ENCODE data around the gene ATG4C.
"Not testable (repeated sequence)": the region's sequence is repeated elsewhere in the genome, so short reads cannot be mapped to it uniquely, and the experiment has no call there.

The ATG4C gene

GRCh38 chr1:62778208-62778607 is 5.7 kb upstream of the ATG4C start:
- no peak for DNase-seq

GRCh38 chr1:62781841-62782543 is 1.9 kb upstream of the ATG4C start:
- DNase-seq = no peak

DNA sequence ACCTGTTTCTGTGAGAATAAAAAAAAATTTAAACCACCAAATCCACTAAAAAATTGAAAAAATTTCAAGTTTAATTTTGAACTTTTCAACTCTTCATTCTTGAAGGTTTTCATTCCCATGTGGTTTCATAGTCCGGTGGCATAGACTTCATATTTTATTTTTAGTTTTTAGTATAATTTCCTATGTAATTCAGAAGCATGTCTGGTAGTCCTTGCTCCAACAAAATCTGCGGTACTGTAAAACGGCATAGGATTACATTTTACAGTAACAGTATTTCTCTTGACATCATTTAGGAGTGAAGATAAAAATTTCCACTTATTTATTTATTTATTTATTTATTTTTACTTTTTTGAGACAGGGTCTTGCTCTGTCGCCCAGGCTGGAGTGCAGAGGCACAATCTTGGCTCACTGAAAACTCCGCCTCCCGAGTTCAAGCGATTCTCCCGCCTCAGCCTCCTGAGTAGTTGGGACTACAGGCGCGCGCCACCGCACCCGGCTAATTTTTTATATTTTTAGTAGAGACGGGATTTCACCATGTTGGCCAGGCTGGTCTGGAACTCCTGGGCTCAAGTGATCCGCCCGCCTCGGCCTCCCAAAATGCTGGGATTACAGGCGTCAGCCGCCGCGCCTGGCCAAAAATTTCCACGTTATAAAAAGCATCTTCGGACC is 1.3 kb upstream of the ATG4C start:
- DNase-seq = not testable (repeated sequence)

DNA sequence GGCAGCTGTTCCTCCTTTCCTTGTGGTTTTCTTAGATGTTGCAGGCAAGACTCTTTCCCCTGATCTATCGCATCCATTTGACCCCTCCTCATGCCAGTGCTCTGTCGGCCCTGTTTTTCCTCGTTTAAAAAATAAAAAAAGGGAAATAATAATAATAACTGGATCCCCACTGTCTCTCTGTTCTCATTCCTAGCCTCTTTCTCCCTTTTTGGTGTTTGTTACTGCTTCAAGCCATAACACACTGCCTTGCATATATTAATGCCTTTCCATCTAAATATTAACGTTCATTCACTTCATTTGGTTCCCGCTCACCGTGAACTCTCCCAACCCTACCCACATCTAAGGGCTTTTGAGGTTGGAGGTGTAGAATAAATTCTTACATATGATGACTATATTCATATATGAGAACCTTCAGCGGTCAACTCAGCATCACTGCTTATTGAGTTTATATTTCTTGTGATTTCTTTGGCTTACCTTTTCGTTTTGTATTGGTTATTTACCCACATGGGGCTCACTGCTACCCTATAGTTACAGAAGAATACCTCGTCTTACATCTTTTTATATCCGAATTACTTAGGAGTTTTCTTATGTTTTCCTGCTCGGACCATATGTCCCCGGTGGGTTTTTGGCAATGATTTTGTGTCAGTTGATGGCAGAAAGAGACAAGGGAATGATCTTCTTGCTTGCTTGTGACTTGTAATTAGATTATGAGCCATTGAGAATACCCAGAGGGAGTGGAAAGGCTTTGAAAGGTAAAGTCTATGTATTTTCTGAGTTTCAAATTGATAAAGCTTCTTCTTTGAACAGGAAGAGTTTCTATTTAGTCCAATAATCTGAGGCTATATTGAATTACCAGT is 805 bp downstream of the ATG4C start:
- peak in 2 of 3 experiments; percentile 48 to 65 for DNase-seq

DNA sequence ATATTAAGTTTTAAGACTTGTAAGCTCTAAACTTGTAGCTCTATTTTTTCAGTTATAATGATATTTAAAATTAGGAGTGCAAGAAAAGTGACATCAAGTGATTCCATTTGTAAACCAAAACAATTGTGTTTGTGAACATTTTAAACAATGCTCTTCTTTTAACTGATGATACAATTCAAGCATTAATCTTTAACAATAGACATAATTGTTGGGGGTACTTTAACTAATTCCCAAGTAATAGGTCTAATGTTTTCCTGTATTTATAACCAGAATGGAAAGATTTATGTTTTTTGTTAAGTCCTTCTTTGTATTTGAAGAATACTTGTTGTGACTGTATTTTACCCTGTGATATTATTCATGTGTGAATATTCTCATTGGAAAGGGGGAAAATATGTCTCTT is 6.8 kb downstream of the ATG4C start:
- no peak for DNase-seq

DNA sequence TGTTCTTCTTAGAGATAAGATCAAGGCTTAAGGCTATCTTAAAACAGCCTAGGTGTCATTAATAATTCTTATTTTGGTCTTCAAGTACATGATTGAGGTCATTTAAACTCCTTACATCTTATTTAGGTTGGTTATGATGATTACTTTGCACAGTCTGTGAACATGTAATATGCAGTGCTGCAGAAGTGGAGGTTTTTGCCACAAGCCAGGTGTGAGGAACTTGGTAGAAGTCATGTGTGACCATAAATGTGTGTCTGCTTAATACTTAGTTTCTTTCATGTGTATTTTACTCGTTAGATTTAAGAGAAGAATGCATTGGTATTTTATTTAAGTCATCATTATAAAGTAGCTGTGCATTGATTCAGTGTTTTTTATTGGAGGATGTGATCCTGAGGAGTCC is 10.1 kb downstream of the ATG4C start:
- DNase-seq = no peak

- DNase-seq = no peak
Measured at GRCh38 chr1:62796221-62796620, 12.3 kb downstream of the ATG4C start.

DNA sequence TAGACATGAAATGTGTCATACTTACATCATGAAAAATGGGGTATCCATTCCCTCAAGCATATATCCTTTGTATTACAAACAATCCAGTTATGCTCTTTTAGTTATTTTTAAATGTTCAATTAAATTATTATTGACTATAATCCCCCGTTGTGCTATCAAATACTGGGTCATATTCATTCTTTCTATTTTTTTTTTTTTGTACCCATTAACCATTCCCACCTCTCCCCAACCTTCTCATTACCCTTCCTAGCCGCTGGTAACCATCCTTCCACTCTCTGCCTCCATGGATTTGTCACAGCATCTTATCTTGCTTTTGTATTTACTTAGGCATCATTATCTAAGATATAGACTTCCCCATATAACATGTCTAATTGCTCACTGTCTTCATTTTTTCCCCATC is 15.8 kb downstream of the ATG4C start:
- no peak for DNase-seq

- no peak for DNase-seq
Measured at GRCh38 chr1:62800281-62800680, 16.3 kb downstream of the ATG4C start.

GRCh38 chr1:62800825-62801306 is 16.9 kb downstream of the ATG4C start:
- DNase-seq = no peak

DNA sequence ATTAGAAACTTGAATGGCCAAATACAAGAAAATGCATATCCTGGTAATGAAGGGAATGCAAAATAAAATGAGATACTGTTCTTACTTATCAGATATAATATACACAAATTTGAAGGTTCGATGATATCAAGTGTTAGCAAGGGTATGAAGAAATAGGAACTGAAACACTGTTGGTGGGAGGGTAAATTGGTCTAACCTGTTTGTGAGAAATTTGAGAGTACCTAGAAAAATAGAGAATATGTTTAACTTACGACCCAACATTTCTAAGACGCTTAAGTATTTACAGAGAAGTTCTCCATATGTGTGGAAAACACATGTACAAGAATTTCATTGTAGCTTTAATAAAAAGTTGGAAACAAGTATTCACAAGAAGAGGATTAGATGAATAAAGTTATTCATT is 25.9 kb downstream of the ATG4C start:
- no peak for DNase-seq

- DNase-seq = no peak
Measured at GRCh38 chr1:62810420-62811274, 26.7 kb downstream of the ATG4C start.

DNA sequence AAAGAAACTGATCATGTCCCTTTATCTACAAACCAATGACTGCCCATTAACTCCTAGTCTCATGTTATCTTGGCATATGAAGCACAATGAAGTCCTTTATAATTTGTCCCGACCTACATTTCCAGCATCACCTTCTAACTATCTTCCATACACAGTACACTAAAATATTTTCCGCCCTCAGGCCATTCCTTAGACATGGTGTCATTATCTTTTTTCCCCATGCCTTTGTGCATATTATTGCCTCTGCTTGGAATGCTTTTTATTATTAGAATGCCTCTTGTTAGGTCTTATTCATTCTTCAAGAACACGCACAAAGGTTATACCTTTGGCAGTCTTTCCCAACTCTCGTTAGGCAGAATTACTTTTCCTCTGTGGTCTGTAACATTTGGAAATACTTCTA is 39.6 kb downstream of the ATG4C start:
- DNase-seq = no peak

DNA sequence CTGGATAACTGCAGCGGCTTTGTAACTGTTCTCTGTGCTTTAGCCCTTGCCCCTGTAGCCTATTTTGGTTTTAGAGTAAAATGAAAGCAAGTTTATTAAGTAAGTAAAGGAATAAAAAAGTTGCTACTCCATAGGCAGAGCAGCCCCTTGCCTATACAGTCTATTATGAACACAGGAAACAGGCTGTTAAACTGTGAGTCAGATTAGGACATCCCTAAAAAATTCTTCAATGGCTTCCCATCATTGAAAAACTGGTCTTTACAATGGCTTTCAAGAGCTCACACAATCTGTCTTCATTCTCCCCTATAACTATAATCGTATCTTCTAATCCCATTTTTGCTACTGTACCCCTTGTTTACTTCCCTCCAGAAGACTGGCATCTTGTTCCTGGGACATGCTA is 43.0 kb downstream of the ATG4C start:
- DNase-seq = no peak

DNA sequence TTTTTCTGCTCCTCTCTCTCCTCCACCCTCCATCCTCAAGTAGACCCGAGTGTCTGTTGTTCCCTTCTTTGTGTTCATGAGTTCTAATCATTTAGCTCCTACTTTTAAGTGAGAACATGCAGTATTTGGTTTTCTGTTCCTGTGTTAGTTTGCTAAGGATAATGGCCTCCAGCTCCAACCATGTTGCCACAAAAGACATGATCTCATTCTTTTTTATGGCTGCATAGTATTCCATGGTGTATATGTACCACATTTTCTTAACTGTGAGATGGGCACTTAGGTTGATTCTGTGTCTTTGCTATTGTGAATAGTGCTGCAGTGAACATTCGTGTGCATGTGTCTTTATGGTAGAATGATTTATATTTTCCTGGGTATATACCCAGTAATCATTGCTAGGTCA is 43.9 kb downstream of the ATG4C start:
- not testable (repeated sequence) for DNase-seq

GRCh38 chr1:62832276-62832675 is 48.3 kb downstream of the ATG4C start:
- no peak for DNase-seq

GRCh38 chr1:62833529-62833928 is 49.6 kb downstream of the ATG4C start:
- DNase-seq = no peak

DNA sequence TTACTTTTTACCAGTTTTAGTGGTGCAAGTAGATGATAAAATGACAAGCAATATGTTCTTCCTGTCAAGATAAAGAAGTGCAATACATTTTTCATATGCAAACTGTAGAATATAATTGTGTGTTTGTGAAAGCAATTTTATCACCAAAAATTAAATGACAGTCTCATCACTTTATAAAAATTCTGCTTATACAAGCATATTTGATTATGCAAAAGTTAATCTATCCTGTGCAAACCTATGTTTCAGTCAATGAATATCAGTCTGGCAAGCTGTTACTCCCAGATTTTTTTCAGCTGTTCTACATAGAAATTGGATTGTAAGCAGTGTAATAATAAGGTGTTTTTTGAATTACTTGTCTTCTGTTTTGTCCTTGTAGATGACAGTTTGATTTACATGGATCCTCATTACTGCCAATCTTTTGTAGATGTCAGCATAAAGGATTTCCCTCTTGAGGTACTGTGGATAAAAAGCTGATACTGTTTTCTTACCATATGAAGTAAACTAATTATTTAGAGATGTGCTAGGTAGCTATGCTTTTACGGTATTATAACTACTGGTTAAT is 50.5 kb downstream of the ATG4C start:
- DNase-seq = peak in 1 of 3 experiments; percentile 46

DNA sequence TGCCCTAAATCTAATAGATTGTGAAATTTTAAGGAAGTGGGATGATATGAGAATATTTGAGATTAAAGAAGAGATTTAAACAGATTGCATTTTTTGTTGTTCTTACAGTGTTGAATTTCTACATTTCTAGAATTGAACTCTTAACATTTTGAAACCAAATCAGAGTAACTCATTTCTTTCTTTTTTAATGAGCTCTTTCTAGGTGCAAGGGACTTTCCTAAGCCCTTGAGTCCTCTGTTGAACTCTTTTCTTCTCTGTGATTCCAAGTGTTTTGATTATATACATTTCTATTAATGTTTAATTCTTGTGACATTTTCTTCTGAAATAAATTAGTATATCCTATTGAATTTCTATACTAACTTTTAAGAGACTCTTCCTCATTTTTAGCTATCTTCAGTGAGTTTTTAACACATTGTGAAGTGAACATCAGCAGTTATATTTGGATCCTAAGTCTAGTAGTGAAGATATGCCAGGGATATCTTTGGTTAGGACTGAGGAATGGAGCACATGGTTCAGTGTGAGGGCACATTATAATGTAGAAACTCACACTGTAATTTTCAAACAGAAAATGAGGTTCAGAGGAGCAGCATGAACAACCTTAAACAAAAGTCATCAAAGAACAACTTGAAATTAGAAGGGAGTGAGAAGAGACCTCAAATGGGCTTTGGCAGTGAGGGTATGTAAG is 53.1 kb downstream of the ATG4C start:
- no peak for DNase-seq

DNA sequence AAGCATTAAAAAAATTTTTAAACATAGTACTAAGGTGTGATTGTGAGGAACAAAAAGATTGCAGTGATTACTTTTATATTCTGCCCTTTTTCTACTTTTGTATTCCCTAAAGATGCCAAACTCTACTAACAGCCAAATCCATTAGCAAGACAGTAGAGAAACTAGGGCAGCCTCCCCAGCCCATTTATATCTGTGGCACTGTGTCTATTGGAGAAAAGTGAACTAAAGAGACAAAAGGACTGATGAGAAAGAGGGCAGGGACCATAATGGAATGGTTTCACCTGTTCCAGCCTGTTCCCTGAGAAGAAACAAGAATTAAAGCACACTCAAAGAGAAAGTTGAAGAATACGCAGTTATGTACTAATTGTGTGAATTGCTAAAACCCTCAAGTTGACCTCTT is 56.6 kb downstream of the ATG4C start:
- DNase-seq = no peak

DNA sequence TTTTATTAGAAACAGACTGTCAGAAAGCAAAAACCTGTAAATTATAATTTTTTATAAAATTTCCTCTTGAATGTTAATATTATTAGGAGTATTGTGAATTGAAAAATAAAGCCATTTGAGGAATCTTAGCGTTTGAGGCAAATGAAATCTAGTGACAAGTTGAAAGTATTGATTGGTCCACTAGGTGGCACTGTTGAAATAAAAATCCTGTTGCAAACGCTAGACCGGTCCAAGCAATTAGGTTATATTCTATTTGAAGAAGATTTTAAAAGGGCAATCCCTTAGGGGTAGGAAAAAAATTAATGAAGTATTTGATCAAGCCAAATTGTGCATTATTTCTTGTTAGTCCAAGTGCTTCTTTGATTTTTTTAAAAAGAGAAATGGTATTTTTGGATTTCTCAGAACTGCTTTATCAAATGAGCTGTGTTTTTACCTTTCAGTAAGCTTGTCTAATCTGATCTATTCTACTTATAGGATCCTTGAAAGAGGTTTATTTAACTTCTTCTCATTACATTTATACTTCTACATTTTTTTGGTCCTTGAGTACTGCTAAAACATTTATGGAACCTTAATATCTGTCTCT is 57.7 kb downstream of the ATG4C start:
- peak; percentile 37 to 86 (median 75) for DNase-seq
